K562 (cell line): ENCODE measurements around the gene PSMD11. TPM values are rescaled to one million over a fixed set of nuclear protein-coding genes. Genes with fewer than 3 reads are reported as not detected.

ENCODE experiments used
- CAMTA2 ChIP-seq: fragments of 250-450 bp; sonication (Bioruptor Pico); conservative IDR thresholded peaks from 2 replicates; pipeline ENCODE4 v1.5.1; 2022
- DNMT1 ChIP-seq: fragments of 450-650 bp; IDR thresholded peaks from 2 replicates; pipeline ENCODE4 v1.6.1; 2016; ENCODE audit warnings: antibody characterized with exemption, mild to moderate bottlenecking
- GTF3C2 ChIP-seq: IDR thresholded peaks from 3 replicates; pipeline ENCODE4 v1.6.1; 2011; ENCODE audit warnings: borderline replicate concordance, mild to moderate bottlenecking, moderate library complexity; ENCODE audit not compliant: insufficient read length; ENCODE audit errors: extremely low read depth
- HMBOX1 ChIP-seq: sonication (generic); IDR thresholded peaks from 2 replicates; pipeline ENCODE4 v1.6.1; 2016
- HMGXB4 ChIP-seq: sonication (generic); formaldehyde crosslinking; IDR thresholded peaks from 2 replicates; pipeline ENCODE4 v1.8.1; 2023; ENCODE audit warnings: mild to moderate bottlenecking, missing genetic modification reagents
- IRF1 ChIP-seq: sonication (generic); formaldehyde crosslinking; IDR thresholded peaks from 2 replicates; pipeline ENCODE4 v1.8.0; 2022; ENCODE audit warnings: missing genetic modification reagents, mild to moderate bottlenecking, borderline replicate concordance
- NR3C1 ChIP-seq: sonication (generic); formaldehyde crosslinking; IDR thresholded peaks from 2 replicates; pipeline ENCODE4 v1.8.1; 2022; ENCODE audit warnings: missing genetic modification reagents
- RAD51 ChIP-seq: fragments of 450-650 bp; IDR thresholded peaks from 2 replicates; pipeline ENCODE4 v1.7.1; 2016; ENCODE audit warnings: low read depth, mild to moderate bottlenecking, borderline replicate concordance
- RB1 ChIP-seq: fragments of 450-650 bp; IDR thresholded peaks from 2 replicates; pipeline ENCODE4 v1.6.1; 2017; ENCODE audit warnings: low read depth, mild to moderate bottlenecking
- RFX5 ChIP-seq: IDR thresholded peaks from 2 replicates; pipeline ENCODE4 v1.6.1; 2011; ENCODE audit warnings: low read depth, mild to moderate bottlenecking, improper control_type of control experiment, low read length
- SREBF1 ChIP-seq: fragments of 150-350 bp; IDR thresholded peaks from 2 replicates; pipeline ENCODE4 v1.6.1; 2014; ENCODE audit warnings: antibody characterized with exemption, low read depth, low read length, borderline replicate concordance
- TCF7L2 ChIP-seq: fragments of 150-350 bp; IDR thresholded peaks from 2 replicates; pipeline ENCODE4 v1.6.1; 2016; ENCODE audit warnings: low read depth, mild to moderate bottlenecking, low read length, moderate library complexity
- polyA plus RNA-seq, 8 experiments: library from polyadenylated mRNA; depleted of rRNA in 4 of 8; stranded (reverse) in 5 of 8; unstranded in 3 of 8; fragments of >200 nt; fragmentation: Nextera tagmentation in 2 of 8; fragmentation: Illumina TruSeq in 1 of 8; extraction: Ambion mirVana in 2 of 8; extraction: Trizol in 1 of 8; gene quantifications; 2 replicates each; pipeline versions ENCODE4 v1.2.1 to v1.2.3, GENCODE V29; 2011 to 2014; ENCODE audit warnings: inconsistent platforms in 1 of 8, missing spikeins in 1 of 8
- total RNA-seq, 7 experiments: library from RNA; depleted of rRNA in 6 of 7; stranded (reverse); fragments of >200 nt in 6 of 7; fragmentation: Illumina TruSeq in 2 of 7; extraction: Trizol in 2 of 7; gene quantifications; 2 replicates each; pipeline versions ENCODE4 v1.2.1 to v1.2.3, GENCODE V29; 2011 to 2021; ENCODE audit warnings: low replicate concordance in 1 of 7

PSMD11 gene
- total and polyA plus RNA-seq, 9 of the 15 experiments (the other 6 are each of a cell fraction or from before 2014, with no cell fraction given) = 104 to 378 (median 158) TPM

- no peak for TF ChIP-seq HMBOX1
- no peak for TF ChIP-seq IRF1
- no peak for TF ChIP-seq RB1
- TF ChIP-seq RAD51 = no peak
- TF ChIP-seq HMGXB4 (CRISPR knock-in tag) = no peak
- TF ChIP-seq RFX5 = no peak
- no peak for TF ChIP-seq NR3C1 (CRISPR knock-in tag)
- TF ChIP-seq DNMT1 = no peak
- no peak for TF ChIP-seq SREBF1
- no peak for TF ChIP-seq TCF7L2
- no peak for TF ChIP-seq GTF3C2
- no peak for TF ChIP-seq CAMTA2
Measured at GRCh38 chr17:32528825-32529224, 84.5 kb downstream of the PSMD11 start (continued).
